HepG2 (cell line): ENCODE data around the gene OSER1. TPM values are rescaled to one million over a fixed set of nuclear protein-coding genes. Genes with fewer than 3 reads are reported as not detected.

Experiments
- CC2D1A ChIP-seq: sonication (generic); formaldehyde crosslinking; IDR thresholded peaks from 2 replicates; pipeline ENCODE4 v1.8.1; 2023; ENCODE audit warnings: mild to moderate bottlenecking, missing genetic modification reagents
- CEBPB ChIP-seq: IDR thresholded peaks from 2 replicates; pipeline ENCODE4 v1.6.1; 2011; ENCODE audit warnings: low read depth, low read length, improper control_type of control experiment, borderline replicate concordance
- DPF2 ChIP-seq: sonication (generic); formaldehyde crosslinking; IDR thresholded peaks from 2 replicates; pipeline ENCODE4 v1.4.0; 2020; ENCODE audit warnings: mild to moderate bottlenecking, low read depth, missing genetic modification reagents, borderline replicate concordance
- FOXA1 ChIP-seq, 2 experiments: fragments of 450-650 bp in 1 of 2; sonication (generic) in 1 of 2; formaldehyde crosslinking in 1 of 2; IDR thresholded peaks; 2 replicates each; pipeline versions ENCODE4 v1.4.0 to v1.6.1; 2016 to 2020; ENCODE audit warnings: missing genetic modification reagents in 1 of 2
- FOXM1 ChIP-seq: sonication (generic); formaldehyde crosslinking; IDR thresholded peaks from 2 replicates; pipeline ENCODE4 v1.5.0; 2020; ENCODE audit warnings: missing genetic modification reagents
- GATAD2A ChIP-seq: IDR thresholded peaks from 2 replicates; pipeline ENCODE4 v1.6.1; 2016
- HNRNPL ChIP-seq: fragments of 200-400 bp; formaldehyde crosslinking; IDR thresholded peaks from 2 replicates; pipeline ENCODE4 v1.6.1; 2017; ENCODE audit warnings: mild to moderate bottlenecking, low read depth, low read length
- MTA1 ChIP-seq: sonication (generic); formaldehyde crosslinking; IDR thresholded peaks from 2 replicates; pipeline ENCODE4 v1.4.0; 2020; ENCODE audit warnings: missing genetic modification reagents, mild to moderate bottlenecking, borderline replicate concordance
- NCOR1 ChIP-seq: fragments of 200-600 bp; sonication (generic); IDR thresholded peaks from 2 replicates; pipeline ENCODE4 v1.7.0; 2017; ENCODE audit warnings: antibody characterized with exemption, low read length, borderline replicate concordance
- NFE2L2 ChIP-seq: fragments of 150-350 bp; IDR thresholded peaks from 2 replicates; pipeline ENCODE4 v1.6.1; 2014; ENCODE audit warnings: low read length
- NFYB ChIP-seq: sonication (generic); formaldehyde crosslinking; IDR thresholded peaks from 2 replicates; pipeline ENCODE4 v1.4.0; 2020; ENCODE audit warnings: missing genetic modification reagents
- RARA ChIP-seq: IDR thresholded peaks from 2 replicates; pipeline ENCODE4 v1.6.1; 2016; ENCODE audit warnings: missing genetic modification reagents, missing compliant biosample characterization
- SIX4 ChIP-seq: sonication (generic); formaldehyde crosslinking; IDR thresholded peaks from 2 replicates; pipeline ENCODE4 v1.4.0; 2020; ENCODE audit warnings: missing genetic modification reagents
- TEAD3 ChIP-seq: optimal IDR thresholded peaks from 2 replicates; pipeline ENCODE3; 2016; ENCODE audit warnings: borderline replicate concordance
- ZBTB33 ChIP-seq: sonication (generic); formaldehyde crosslinking; IDR thresholded peaks from 2 replicates; pipeline ENCODE4 v1.4.0; 2020; ENCODE audit warnings: missing genetic modification reagents
- ZFP36L1 ChIP-seq: sonication (generic); formaldehyde crosslinking; IDR thresholded peaks from 2 replicates; pipeline ENCODE4 v1.8.0; 2022; ENCODE audit warnings: mild to moderate bottlenecking, missing genetic modification reagents, moderate library complexity
- ZNF17 ChIP-seq: sonication (generic); formaldehyde crosslinking; IDR thresholded peaks from 2 replicates; pipeline ENCODE4 v1.5.0; 2020; ENCODE audit warnings: mild to moderate bottlenecking, missing genetic modification reagents
- ZNF343 ChIP-seq: sonication (generic); formaldehyde crosslinking; IDR thresholded peaks from 2 replicates; pipeline ENCODE4 v1.4.0; 2020; ENCODE audit warnings: mild to moderate bottlenecking, missing genetic modification reagents
- ZNF468 ChIP-seq: sonication (generic); formaldehyde crosslinking; IDR thresholded peaks from 2 replicates; pipeline ENCODE4 v1.8.0; 2022; ENCODE audit warnings: mild to moderate bottlenecking, moderate library complexity, missing genetic modification reagents
- ZNF616 ChIP-seq: sonication (generic); formaldehyde crosslinking; IDR thresholded peaks from 2 replicates; pipeline ENCODE4 v1.5.0; 2020; ENCODE audit warnings: low read depth, mild to moderate bottlenecking, missing genetic modification reagents
- ZNF788 ChIP-seq: sonication (generic); formaldehyde crosslinking; IDR thresholded peaks from 2 replicates; pipeline ENCODE4 v1.5.0; 2020; ENCODE audit warnings: mild to moderate bottlenecking, missing genetic modification reagents, borderline replicate concordance
- ZSCAN31 ChIP-seq: sonication (generic); formaldehyde crosslinking; IDR thresholded peaks from 2 replicates; pipeline ENCODE4 v1.5.0; 2020; ENCODE audit warnings: low read depth, mild to moderate bottlenecking, missing genetic modification reagents
- polyA plus RNA-seq, 8 experiments: library from polyadenylated mRNA; depleted of rRNA in 3 of 8; stranded (reverse) in 7 of 8; unstranded in 1 of 8; fragments of >200 nt; fragmentation: Illumina TruSeq in 4 of 8; extraction: Trizol in 4 of 8; gene quantifications; 2 replicates each; pipeline versions ENCODE4 v1.2.1 to v1.2.3, GENCODE V29; 2011 to 2016; ENCODE audit warnings: low read depth in 4 of 8, missing spikeins in 1 of 8, mixed read lengths in 1 of 8; ENCODE audit not compliant: insufficient read depth in 1 of 8
- total RNA-seq, 5 experiments: library from RNA; depleted of rRNA; stranded (reverse); fragments of >200 nt; fragmentation: Illumina TruSeq; extraction: Trizol; gene quantifications; 2 replicates each; pipeline ENCODE4 v1.2.3, GENCODE V29; 2016; ENCODE audit warnings: low read depth in 1 of 5
- TF ChIP-seq, protein P1 (sequence below): IDR thresholded peaks from 2 replicates; pipeline ENCODE4 v1.4.0; 2020; ENCODE audit warnings: mild to moderate bottlenecking, missing genetic modification reagents
- TF ChIP-seq, protein P2 (sequence below): sonication (generic); formaldehyde crosslinking; IDR thresholded peaks from 2 replicates; pipeline ENCODE4 v1.9.0; 2021; ENCODE audit warnings: missing genetic modification reagents, mild to moderate bottlenecking, borderline replicate concordance

Gene OSER1
- total and polyA plus RNA-seq, 2 of the 13 experiments (the other 11 are each of a cell fraction or from before 2014, with no cell fraction given): 71.2 to 71.5 TPM

- TF ChIP-seq FOXM1 (no peak), NFYB (CRISPR knock-in tag) (no peak), ZNF788 (no peak), DPF2 (CRISPR knock-in tag) (no peak), SIX4 (CRISPR knock-in tag) (peak; percentile 97), MTA1 (CRISPR knock-in tag) (no peak), NCOR1 (no peak), ZNF468 (CRISPR knock-in tag) (no peak), TEAD3 (CRISPR knock-in tag) (peak; percentile 80), ZFP36L1 (no peak), FOXA1 (IDR thresholded peaks at IDR 0.05) (no peak), FOXA1 (CRISPR knock-in tag; IDR thresholded peaks at IDR 0.05) (peak; percentile 28; the same call in 1 of the 2 replicates), RARA (CRISPR knock-in tag) (0 out of 2 replicates have a peak, but pooled peaks have one; percentile 16), ZBTB33 (CRISPR knock-in tag) (peak; percentile 67), ZNF616 (CRISPR knock-in tag) (no peak), ZSCAN31 (CRISPR knock-in tag) (0 out of 2 replicates have a peak, but pooled peaks have one; percentile 34), NFE2L2 (no peak), ZNF343 (CRISPR knock-in tag) (no peak), ZNF17 (CRISPR knock-in tag) (no peak), CC2D1A (CRISPR knock-in tag) (no peak), HNRNPL (peak; percentile 59; the same call in 1 of the 2 replicates), CEBPB (no peak), GATAD2A (CRISPR knock-in tag) (peak; percentile 46; the same call in 1 of the 2 replicates)
- TF ChIP-seq, protein P1, sequence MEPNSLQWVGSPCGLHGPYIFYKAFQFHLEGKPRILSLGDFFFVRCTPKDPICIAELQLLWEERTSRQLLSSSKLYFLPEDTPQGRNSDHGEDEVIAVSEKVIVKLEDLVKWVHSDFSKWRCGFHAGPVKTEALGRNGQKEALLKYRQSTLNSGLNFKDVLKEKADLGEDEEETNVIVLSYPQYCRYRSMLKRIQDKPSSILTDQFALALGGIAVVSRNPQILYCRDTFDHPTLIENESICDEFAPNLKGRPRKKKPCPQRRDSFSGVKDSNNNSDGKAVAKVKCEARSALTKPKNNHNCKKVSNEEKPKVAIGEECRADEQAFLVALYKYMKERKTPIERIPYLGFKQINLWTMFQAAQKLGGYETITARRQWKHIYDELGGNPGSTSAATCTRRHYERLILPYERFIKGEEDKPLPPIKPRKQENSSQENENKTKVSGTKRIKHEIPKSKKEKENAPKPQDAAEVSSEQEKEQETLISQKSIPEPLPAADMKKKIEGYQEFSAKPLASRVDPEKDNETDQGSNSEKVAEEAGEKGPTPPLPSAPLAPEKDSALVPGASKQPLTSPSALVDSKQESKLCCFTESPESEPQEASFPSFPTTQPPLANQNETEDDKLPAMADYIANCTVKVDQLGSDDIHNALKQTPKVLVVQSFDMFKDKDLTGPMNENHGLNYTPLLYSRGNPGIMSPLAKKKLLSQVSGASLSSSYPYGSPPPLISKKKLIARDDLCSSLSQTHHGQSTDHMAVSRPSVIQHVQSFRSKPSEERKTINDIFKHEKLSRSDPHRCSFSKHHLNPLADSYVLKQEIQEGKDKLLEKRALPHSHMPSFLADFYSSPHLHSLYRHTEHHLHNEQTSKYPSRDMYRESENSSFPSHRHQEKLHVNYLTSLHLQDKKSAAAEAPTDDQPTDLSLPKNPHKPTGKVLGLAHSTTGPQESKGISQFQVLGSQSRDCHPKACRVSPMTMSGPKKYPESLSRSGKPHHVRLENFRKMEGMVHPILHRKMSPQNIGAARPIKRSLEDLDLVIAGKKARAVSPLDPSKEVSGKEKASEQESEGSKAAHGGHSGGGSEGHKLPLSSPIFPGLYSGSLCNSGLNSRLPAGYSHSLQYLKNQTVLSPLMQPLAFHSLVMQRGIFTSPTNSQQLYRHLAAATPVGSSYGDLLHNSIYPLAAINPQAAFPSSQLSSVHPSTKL (CRISPR knock-in tag): peak; percentile 42; the same call in 1 of the 2 replicates
- TF ChIP-seq, protein P2, sequence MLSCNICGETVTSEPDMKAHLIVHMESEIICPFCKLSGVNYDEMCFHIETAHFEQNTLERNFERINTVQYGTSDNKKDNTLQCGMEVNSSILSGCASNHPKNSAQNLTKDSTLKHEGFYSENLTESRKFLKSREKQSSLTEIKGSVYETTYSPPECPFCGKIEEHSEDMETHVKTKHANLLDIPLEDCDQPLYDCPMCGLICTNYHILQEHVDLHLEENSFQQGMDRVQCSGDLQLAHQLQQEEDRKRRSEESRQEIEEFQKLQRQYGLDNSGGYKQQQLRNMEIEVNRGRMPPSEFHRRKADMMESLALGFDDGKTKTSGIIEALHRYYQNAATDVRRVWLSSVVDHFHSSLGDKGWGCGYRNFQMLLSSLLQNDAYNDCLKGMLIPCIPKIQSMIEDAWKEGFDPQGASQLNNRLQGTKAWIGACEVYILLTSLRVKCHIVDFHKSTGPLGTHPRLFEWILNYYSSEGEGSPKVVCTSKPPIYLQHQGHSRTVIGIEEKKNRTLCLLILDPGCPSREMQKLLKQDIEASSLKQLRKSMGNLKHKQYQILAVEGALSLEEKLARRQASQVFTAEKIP (CRISPR knock-in tag): no peak
These were observed 18.1 kb upstream of the OSER1 start (continued) for GRCh38 chr20:44228465-44229258.
